ENCODE measurements around the gene GALNT2.

DNA sequence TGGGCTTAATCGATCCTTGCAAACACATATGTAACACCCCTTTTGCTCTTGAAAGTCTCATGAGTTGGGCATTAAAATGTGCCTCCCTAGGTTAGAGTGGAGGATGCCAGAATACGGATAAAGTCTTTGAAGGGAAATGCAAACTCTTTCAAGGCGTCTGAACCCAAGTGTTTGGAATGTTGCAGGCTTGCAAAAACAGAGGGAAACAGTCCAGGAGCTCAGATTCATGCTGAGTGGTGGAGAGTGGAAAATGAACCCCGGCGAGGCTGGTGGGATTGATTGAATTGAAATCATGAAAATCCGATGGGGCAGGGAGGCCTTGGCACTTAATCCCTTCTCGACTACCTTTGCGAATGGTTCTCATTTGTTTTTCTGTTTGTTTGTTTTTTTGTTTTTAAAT lies 183.6 kb downstream of the GALNT2 start:
- TF ChIP-seq POLR2AphosphoS5 (IDR thresholded peaks at IDR 0.05; ENCODE audit: low read depth, low read length) (no peak), PAX5 (IDR thresholded peaks at IDR 0.05; ENCODE audit: insufficient read depth, low read length, severe bottlenecking) (no peak), TAF1 (IDR thresholded peaks at IDR 0.05; ENCODE audit: low read depth, low read length) (no peak), POLR2A (IDR thresholded peaks at IDR 0.05; ENCODE audit: low read depth, low read length) (no peak)
